Measurements from ENCODE around the gene HOXD3. TPM values are rescaled to one million over a fixed set of nuclear protein-coding genes. Genes with fewer than 3 reads are reported as not detected.
A peak's percentile ranks its signal among the peaks of the same experiment; 100 is the strongest.

The HOXD3 gene
- total and polyA plus RNA-seq, 2 donors (not counting 1 experiment from before 2014, with no cell fraction given) = not detected

DNA sequence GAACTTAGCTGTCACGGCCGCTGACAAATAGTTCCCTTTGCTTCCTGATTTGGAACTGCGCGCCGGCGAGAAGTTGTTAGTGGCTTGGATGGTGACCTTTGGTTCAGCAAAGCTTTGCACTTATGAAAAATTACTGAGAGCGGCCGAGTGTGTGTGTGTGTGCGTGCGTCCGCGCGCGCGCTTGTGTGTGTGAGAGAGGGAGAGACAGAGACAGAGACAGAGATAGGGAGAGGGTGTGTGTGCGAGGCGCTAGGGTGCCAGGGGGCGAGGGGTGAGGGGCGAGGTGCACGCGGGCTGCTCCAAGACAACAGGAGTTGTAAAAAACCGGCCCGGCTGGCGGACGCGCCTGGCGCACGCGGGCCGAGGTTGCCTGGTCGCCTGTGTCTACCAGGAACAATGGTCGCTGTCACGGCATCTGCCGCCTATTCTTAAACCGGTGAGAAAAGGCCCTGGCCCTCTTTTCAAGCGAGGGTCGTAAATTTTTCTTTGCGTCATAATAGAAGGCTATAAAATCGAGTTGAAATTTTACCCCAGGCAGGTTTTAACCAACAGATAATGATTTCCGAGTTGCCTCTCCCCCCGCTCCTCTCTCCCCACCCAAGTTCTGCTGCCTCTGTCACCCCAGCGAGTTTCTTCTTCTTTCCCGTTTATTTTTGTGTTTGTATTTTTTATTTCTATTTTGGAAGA lies 535 bp downstream of the HOXD3 start:
- H3K36me3 ChIP-seq (ENCODE audit: control insufficient read depth, insufficient read depth, low read length) = no peaks in the 10 kb centered on the region
- no peak overlapping the region for H2AFZ ChIP-seq (ENCODE audit: low read length)
- no peak overlapping the region for H3K9ac ChIP-seq (ENCODE audit: insufficient read depth, low read length)
- no peak overlapping the region for H3K4me2 ChIP-seq (ENCODE audit: extremely low read depth, insufficient read depth, low read length)
- H3K4me1 ChIP-seq (ENCODE audit: control insufficient read depth, extremely low read depth, insufficient read depth, low read length) = no peaks in the 10 kb centered on the region
- H3K9me3 ChIP-seq (ENCODE audit: control insufficient read depth, insufficient read depth, low read depth, low read length) = no peaks in the 10 kb centered on the region
- H3K27me3 ChIP-seq (ENCODE audit: control insufficient read depth, insufficient read depth, low read length) = peaks cover 74% of the 10 kb centered on the region
- DNase-seq (ENCODE audit: low read depth in 2 of 2) = peak in 1 of 2 donors; percentile 64
- no peaks in the 10 kb centered on the region for H4K20me1 ChIP-seq (ENCODE audit: control insufficient read depth, extremely low read depth, insufficient read depth, low read length)
- no peak overlapping the region for H3K27ac ChIP-seq (ENCODE audit: insufficient read depth, low read length)
- no peaks in the 10 kb centered on the region for H3K79me2 ChIP-seq (ENCODE audit: control insufficient read depth, insufficient read depth, low read length)
- no peak overlapping the region for H3K4me3 ChIP-seq (replicated peaks in 1 of 4; ENCODE audit: control extremely low read depth in 1 of 4, insufficient read depth in 1 of 4, low read depth in 3 of 4, low read length in 4 of 4)
- TF ChIP-seq, protein P1, sequence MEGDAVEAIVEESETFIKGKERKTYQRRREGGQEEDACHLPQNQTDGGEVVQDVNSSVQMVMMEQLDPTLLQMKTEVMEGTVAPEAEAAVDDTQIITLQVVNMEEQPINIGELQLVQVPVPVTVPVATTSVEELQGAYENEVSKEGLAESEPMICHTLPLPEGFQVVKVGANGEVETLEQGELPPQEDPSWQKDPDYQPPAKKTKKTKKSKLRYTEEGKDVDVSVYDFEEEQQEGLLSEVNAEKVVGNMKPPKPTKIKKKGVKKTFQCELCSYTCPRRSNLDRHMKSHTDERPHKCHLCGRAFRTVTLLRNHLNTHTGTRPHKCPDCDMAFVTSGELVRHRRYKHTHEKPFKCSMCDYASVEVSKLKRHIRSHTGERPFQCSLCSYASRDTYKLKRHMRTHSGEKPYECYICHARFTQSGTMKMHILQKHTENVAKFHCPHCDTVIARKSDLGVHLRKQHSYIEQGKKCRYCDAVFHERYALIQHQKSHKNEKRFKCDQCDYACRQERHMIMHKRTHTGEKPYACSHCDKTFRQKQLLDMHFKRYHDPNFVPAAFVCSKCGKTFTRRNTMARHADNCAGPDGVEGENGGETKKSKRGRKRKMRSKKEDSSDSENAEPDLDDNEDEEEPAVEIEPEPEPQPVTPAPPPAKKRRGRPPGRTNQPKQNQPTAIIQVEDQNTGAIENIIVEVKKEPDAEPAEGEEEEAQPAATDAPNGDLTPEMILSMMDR (conservative IDR thresholded peaks at IDR 0.05 in 1 of 2, IDR thresholded peaks at IDR 0.05 in 1 of 2; ENCODE audit: low read depth in 1 of 2, low read length in 2 of 2) = no peak
- peak; percentile 54 for TF ChIP-seq EZH2 (IDR thresholded peaks at IDR 0.05; ENCODE audit: low read length, missing control alignments)

DNA sequence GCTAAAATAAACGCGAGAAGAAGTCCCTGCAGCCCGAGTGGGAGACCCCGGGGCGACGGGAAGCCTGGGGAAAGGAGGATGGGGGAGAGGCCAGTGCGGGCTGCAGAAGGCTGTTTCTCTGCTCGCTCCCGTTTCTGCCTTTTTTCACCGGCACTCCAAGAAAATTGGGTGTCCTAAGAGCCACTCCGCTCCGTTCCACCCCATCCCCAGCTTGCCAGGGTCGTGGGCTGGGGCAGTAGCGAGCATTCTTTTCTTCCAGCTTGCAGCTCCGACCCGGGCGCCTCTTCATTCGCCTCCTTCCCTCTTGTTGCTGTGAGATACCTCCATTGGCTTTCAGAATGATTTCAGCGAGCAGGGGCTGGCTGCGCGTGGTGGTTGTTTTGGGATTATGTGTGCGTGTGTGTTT lies 1.1 kb downstream of the HOXD3 start:
- H2AFZ ChIP-seq (ENCODE audit: low read length) = no peak overlapping the region
- no peaks in the 10 kb centered on the region for H3K79me2 ChIP-seq (ENCODE audit: control insufficient read depth, insufficient read depth, low read length)
- H3K36me3 ChIP-seq (ENCODE audit: control insufficient read depth, insufficient read depth, low read length) = no peaks in the 10 kb centered on the region
- H3K4me2 ChIP-seq (ENCODE audit: extremely low read depth, insufficient read depth, low read length) = no peak overlapping the region
- H3K27ac ChIP-seq (ENCODE audit: insufficient read depth, low read length) = no peak overlapping the region
- H3K4me3 ChIP-seq (replicated peaks in 1 of 4; ENCODE audit: control extremely low read depth in 1 of 4, insufficient read depth in 1 of 4, low read depth in 3 of 4, low read length in 4 of 4) = no peak overlapping the region
- H3K27me3 ChIP-seq (ENCODE audit: control insufficient read depth, insufficient read depth, low read length) = peaks cover 74% of the 10 kb centered on the region
- H3K9ac ChIP-seq (ENCODE audit: insufficient read depth, low read length) = no peak overlapping the region
- no peaks in the 10 kb centered on the region for H4K20me1 ChIP-seq (ENCODE audit: control insufficient read depth, extremely low read depth, insufficient read depth, low read length)
- no peak for TF ChIP-seq EZH2 (IDR thresholded peaks at IDR 0.05; ENCODE audit: low read length, missing control alignments)
- TF ChIP-seq, protein P1 (conservative IDR thresholded peaks at IDR 0.05 in 1 of 2, IDR thresholded peaks at IDR 0.05 in 1 of 2; ENCODE audit: low read depth in 1 of 2, low read length in 2 of 2) = no peak
- H3K4me1 ChIP-seq (ENCODE audit: control insufficient read depth, extremely low read depth, insufficient read depth, low read length) = no peaks in the 10 kb centered on the region
- H3K9me3 ChIP-seq (ENCODE audit: control insufficient read depth, insufficient read depth, low read depth, low read length) = no peaks in the 10 kb centered on the region
- peak in 1 of 2 donors; percentile 58 for DNase-seq (ENCODE audit: low read depth in 2 of 2)

DNA sequence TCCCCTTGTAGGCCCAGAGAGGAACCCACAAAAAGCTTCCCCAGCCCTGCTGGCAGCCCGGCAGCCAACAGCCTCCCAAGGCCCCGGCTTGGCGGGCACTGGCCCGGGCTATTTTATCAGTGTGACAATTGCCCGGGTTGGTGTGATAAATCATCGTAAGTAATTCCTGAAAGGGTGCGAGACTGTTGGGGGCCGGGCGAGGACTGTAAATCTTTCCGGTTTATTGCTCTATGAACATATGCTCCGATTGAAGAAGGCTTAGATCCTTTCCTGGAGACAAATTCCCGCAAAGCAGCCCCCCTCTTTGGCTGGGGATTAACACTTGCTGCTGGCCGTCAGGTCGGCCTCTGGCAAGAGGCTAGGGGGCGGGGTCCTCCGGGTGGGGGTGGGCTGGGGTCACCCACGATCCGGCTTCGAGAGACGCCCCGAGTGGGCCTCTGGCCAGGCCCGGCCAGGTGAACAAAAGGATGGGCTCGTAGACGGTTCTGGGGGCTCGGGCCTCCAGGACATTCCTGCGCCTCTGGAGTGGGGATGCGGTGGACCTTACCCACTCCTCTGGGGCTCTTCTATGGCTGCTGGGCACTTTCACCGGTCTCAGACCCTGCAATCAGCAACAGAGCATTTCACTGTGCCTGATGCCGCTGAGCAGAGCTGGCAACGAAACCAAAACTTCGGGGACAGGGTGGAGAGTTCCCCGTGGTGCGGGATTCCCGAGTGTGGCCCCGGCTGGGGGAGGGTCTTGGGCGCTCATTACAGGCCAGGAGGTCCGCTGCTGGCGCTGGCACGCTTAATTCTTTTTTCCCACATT lies 2.0 kb downstream of the HOXD3 start:
- Histone ChIP-seq H3K4me1 (ENCODE audit: control insufficient read depth, extremely low read depth, insufficient read depth, low read length) (no peaks in the 10 kb centered on the region), H3K9me3 (ENCODE audit: control insufficient read depth, insufficient read depth, low read depth, low read length) (no peaks in the 10 kb centered on the region), H3K79me2 (ENCODE audit: control insufficient read depth, insufficient read depth, low read length) (no peaks in the 10 kb centered on the region), H3K9ac (ENCODE audit: insufficient read depth, low read length) (no peak overlapping the region), H3K27ac (ENCODE audit: insufficient read depth, low read length) (no peak overlapping the region), H3K4me3 (replicated peaks in 1 of 4; ENCODE audit: control extremely low read depth in 1 of 4, insufficient read depth in 1 of 4, low read depth in 3 of 4, low read length in 4 of 4) (no peak overlapping the region), H4K20me1 (ENCODE audit: control insufficient read depth, extremely low read depth, insufficient read depth, low read length) (no peaks in the 10 kb centered on the region), H3K27me3 (ENCODE audit: control insufficient read depth, insufficient read depth, low read length) (peaks cover 77% of the 10 kb centered on the region), H2AFZ (ENCODE audit: low read length) (no peak overlapping the region), H3K36me3 (ENCODE audit: control insufficient read depth, insufficient read depth, low read length) (no peaks in the 10 kb centered on the region), H3K4me2 (ENCODE audit: extremely low read depth, insufficient read depth, low read length) (no peak overlapping the region)
- TF ChIP-seq EZH2 (IDR thresholded peaks at IDR 0.05; ENCODE audit: low read length, missing control alignments) = peak; percentile 81
- TF ChIP-seq, protein P1 (conservative IDR thresholded peaks at IDR 0.05 in 1 of 2, IDR thresholded peaks at IDR 0.05 in 1 of 2; ENCODE audit: low read depth in 1 of 2, low read length in 2 of 2) = no peak
- peak in 1 of 2 donors; percentile 73 for DNase-seq (ENCODE audit: low read depth in 2 of 2)

Data from fibroblast of lung (primary cell).